Fibroblast of the aortic adventitia (primary cell): ENCODE results near the gene DNPEP. TPM values are rescaled to one million over a fixed set of nuclear protein-coding genes. Genes with fewer than 3 reads are reported as not detected.
A peak's percentile ranks its signal among the peaks of the same experiment; 100 is the strongest.
"Not testable (repeated sequence)": the region's sequence is repeated elsewhere in the genome, so short reads cannot be mapped to it uniquely, and the experiment has no call there.

Source experiments
- DNase-seq: peaks from one replicate; pipeline ENCODE4 v3.0.0-alpha.2; 2010; ENCODE audit warnings: low read depth
- H3K4me3 ChIP-seq: 2 replicates; pipeline ENCODE4 v1.5.1; 2011; ENCODE audit warnings: low read depth, mild to moderate bottlenecking, control low read depth, low read length, moderate library complexity
- total RNA-seq: library from RNA; depleted of rRNA; stranded (reverse); fragments of >200 nt; gene quantifications from 2 replicates; pipeline ENCODE4 v1.2.3, GENCODE V29; 2012; ENCODE audit warnings: low replicate concordance
- TF ChIP-seq, protein P1 (sequence below): IDR thresholded peaks from 2 replicates; pipeline ENCODE4 v1.5.1; 2011; ENCODE audit warnings: mild to moderate bottlenecking, low read length, control low read depth, inconsistent platforms; ENCODE audit not compliant: insufficient read depth

DNPEP gene
- total RNA-seq, 1 donor = 55.0 TPM

- DNase-seq = no peak
- TF ChIP-seq, protein P1, sequence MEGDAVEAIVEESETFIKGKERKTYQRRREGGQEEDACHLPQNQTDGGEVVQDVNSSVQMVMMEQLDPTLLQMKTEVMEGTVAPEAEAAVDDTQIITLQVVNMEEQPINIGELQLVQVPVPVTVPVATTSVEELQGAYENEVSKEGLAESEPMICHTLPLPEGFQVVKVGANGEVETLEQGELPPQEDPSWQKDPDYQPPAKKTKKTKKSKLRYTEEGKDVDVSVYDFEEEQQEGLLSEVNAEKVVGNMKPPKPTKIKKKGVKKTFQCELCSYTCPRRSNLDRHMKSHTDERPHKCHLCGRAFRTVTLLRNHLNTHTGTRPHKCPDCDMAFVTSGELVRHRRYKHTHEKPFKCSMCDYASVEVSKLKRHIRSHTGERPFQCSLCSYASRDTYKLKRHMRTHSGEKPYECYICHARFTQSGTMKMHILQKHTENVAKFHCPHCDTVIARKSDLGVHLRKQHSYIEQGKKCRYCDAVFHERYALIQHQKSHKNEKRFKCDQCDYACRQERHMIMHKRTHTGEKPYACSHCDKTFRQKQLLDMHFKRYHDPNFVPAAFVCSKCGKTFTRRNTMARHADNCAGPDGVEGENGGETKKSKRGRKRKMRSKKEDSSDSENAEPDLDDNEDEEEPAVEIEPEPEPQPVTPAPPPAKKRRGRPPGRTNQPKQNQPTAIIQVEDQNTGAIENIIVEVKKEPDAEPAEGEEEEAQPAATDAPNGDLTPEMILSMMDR = no peak
Measured at GRCh38 chr2:219414857-219415256, 27.1 kb upstream of the DNPEP start.

DNA sequence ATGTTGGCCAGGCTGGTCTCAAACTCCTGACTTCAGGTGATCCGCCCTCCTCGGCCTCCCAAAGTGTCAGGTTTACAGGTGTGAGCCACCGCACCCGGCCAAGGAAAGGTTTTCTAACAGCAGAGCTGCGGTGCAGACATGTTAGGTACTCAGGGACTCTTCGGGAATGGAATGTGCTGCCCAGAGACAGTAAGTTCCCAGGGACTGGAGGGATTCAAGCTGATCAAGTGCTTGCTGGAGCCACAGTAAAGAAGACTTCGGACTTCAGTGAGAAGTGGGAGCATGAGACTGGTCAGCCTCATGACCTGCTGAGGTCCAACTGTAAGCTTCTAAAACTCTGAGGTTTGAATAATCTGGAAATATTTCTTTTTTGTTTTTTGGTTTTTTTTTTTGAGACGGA lies 22.7 kb upstream of the DNPEP start:
- DNase-seq = no peak
- H3K4me3 ChIP-seq = no peak overlapping the region
- TF ChIP-seq, protein P1 = no peak

More at GRCh38 chr2:219414857-219415256, 27.1 kb upstream of the DNPEP start:
- H3K4me3 ChIP-seq = no peak overlapping the region

- TF ChIP-seq, protein P1 = no peak
- H3K4me3 ChIP-seq = no peak overlapping the region
- no peak for DNase-seq
Measured at GRCh38 chr2:219409619-219410018, 21.9 kb upstream of the DNPEP start.

GRCh38 chr2:219408631-219409030 lies 20.9 kb upstream of the DNPEP start:
- TF ChIP-seq, protein P1 = no peak
- no peak overlapping the region for H3K4me3 ChIP-seq
- DNase-seq = no peak

- no peak overlapping the region for H3K4me3 ChIP-seq
- no peak for DNase-seq
- TF ChIP-seq, protein P1 = no peak
Measured at GRCh38 chr2:219408204-219408603, 20.5 kb upstream of the DNPEP start.

DNA sequence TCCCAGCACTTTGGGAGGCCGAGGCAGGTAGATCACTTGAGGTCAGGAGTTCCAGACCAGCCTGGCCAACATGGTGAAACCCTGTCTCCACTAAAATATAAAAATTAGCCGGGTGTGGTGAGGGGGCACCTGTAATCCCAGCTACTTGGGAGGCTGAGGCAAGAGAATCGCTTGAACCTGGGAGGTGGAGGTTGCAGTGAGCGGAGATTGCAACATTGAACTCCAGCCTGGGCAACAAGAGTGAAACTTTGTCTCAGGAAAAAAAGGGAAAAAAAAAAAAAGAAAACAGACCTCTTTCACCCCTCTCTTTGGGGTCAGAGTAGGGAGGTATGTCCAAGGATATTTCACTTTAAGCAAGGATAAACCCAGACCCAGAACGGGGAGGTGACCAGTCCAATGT lies 19.6 kb upstream of the DNPEP start:
- not testable (repeated sequence) for DNase-seq

GRCh38 chr2:219406861-219407230 lies 19.1 kb upstream of the DNPEP start:
- DNase-seq = peak; percentile 95
- TF ChIP-seq, protein P1 = no peak
- H3K4me3 ChIP-seq = no peak overlapping the region

More for the DNA sequence above, 19.6 kb upstream of the DNPEP start:
- H3K4me3 ChIP-seq = not testable (repeated sequence)
